Measurements from ENCODE around the gene ADCY2. TPM values are rescaled to one million over a fixed set of nuclear protein-coding genes. Genes with fewer than 3 reads are reported as not detected.

ADCY2 gene
- total RNA-seq, 1 experiment from 2014 or later = 31.3 TPM

DNA sequence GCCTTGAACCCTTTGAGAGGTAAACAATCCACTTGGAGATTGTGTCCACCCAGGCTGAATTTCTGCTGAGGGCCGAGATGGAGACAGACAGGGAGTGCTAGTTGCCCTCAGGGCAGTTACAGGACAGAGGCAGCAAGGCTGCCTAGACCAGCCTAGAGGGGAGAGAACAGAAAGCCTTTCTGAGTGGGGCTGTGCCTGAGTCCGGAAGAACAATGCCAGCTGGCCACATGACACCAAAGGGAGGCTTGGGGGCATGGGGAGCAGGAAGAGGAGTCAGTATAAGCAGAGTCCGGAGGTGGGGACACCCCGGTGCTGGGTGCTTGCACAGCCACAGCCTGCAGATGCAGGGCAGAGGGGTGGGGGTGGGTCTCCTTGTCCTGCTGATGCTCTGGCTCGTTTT lies 309.3 kb downstream of the ADCY2 start:
- DNase-seq = peak; percentile 42
- Histone ChIP-seq H2BK120ac (ENCODE audit: low read depth, low read length, poor library complexity, severe bottlenecking) (no peak overlapping the region), H3T11ph (ENCODE audit: low read length) (no peak overlapping the region)

More for the DNA sequence above, 309.3 kb downstream of the ADCY2 start:
- H2AFZ ChIP-seq (ENCODE audit: low read length) = no peak overlapping the region
- no peak overlapping the region for H3K56ac ChIP-seq (ENCODE audit: insufficient read length, low read depth, low read length)
- no peak overlapping the region for H3K9ac ChIP-seq (ENCODE audit: extremely low read depth, insufficient read length, low read length)
- no peaks in the 10 kb centered on the region for H3K23me2 ChIP-seq (ENCODE audit: insufficient read length, low read depth, low read length, poor library complexity, severe bottlenecking)
- Mint-ChIP-seq H3K4me1 (peaks cover 8 to 11% of the 10 kb centered on the region in 2 experiments), H3K27ac (peak overlapping the region; percentile 60 to 80 (median 63); a peak in 5 of 7 replicates), H3K27me3 (ENCODE audit: low read depth) (no peaks in the 10 kb centered on the region), H3K36me3 (ENCODE audit: insufficient read depth in 1 of 3, low read depth in 3 of 3) (peaks cover 9 to 22% (median 20%) of the 10 kb centered on the region in 3 experiments; a peak in 6 of 7 replicates), H3K4me3 (no peak overlapping the region), H3K9me3 (peaks cover 4 to 10% of the 10 kb centered on the region in 2 experiments; a peak in 3 of 5 replicates)
- H2AK5ac ChIP-seq (ENCODE audit: insufficient read length, low read length) = no peak overlapping the region
- H3K27ac ChIP-seq (ENCODE audit: insufficient read length, low read depth, low read length) = no peak overlapping the region
- TF ChIP-seq, protein P1, sequence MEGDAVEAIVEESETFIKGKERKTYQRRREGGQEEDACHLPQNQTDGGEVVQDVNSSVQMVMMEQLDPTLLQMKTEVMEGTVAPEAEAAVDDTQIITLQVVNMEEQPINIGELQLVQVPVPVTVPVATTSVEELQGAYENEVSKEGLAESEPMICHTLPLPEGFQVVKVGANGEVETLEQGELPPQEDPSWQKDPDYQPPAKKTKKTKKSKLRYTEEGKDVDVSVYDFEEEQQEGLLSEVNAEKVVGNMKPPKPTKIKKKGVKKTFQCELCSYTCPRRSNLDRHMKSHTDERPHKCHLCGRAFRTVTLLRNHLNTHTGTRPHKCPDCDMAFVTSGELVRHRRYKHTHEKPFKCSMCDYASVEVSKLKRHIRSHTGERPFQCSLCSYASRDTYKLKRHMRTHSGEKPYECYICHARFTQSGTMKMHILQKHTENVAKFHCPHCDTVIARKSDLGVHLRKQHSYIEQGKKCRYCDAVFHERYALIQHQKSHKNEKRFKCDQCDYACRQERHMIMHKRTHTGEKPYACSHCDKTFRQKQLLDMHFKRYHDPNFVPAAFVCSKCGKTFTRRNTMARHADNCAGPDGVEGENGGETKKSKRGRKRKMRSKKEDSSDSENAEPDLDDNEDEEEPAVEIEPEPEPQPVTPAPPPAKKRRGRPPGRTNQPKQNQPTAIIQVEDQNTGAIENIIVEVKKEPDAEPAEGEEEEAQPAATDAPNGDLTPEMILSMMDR (conservative IDR thresholded peaks at IDR 0.05) = no peak
- no peak overlapping the region for H4K5ac ChIP-seq (ENCODE audit: insufficient read length, low read depth, low read length)
- no peaks in the 10 kb centered on the region; the same call in 1 of the 2 replicates for H3K4me1 ChIP-seq (ENCODE audit: insufficient read depth, low read length)
- H3K14ac ChIP-seq (ENCODE audit: insufficient read depth, low read length) = peak overlapping the region; percentile 24; the same call in 1 of the 2 replicates
- H3K18ac ChIP-seq (ENCODE audit: insufficient read length, low read depth, low read length) = no peak overlapping the region
- H4K8ac ChIP-seq (replicated peaks; ENCODE audit: insufficient read length, low read depth, low read length) = no peak overlapping the region
- no peaks in the 10 kb centered on the region for H4K20me1 ChIP-seq (ENCODE audit: control insufficient read depth, insufficient read depth, insufficient read length)
- H3K27me3 ChIP-seq (ENCODE audit: insufficient read depth, low read length) = no peaks in the 10 kb centered on the region
- H2BK15ac ChIP-seq (ENCODE audit: low read depth, low read length) = no peak overlapping the region
- no peak overlapping the region for H3K4me2 ChIP-seq (ENCODE audit: insufficient read depth, insufficient read length, low read length)
- no peak overlapping the region for H4K91ac ChIP-seq (ENCODE audit: insufficient read length, low read depth, low read length)
- H2BK20ac ChIP-seq (ENCODE audit: low read depth, low read length, poor library complexity, severe bottlenecking) = no peak overlapping the region
- H3K79me1 ChIP-seq (ENCODE audit: insufficient read depth, low read depth, low read length, poor library complexity, severe bottlenecking) = no peaks in the 10 kb centered on the region
- H3K9me3 ChIP-seq (ENCODE audit: control insufficient read depth, low read depth, low read length) = no peaks in the 10 kb centered on the region
- no CpG with 5 or more reads among the region's 5 CpGs for WGBS (ENCODE audit: extremely low coverage, insufficient read length, low lambda C conversion rate)
- no peak overlapping the region for H3K23ac ChIP-seq (ENCODE audit: insufficient read length, low read depth, low read length)
- H3K79me2 ChIP-seq (ENCODE audit: insufficient read depth, low read length) = no peaks in the 10 kb centered on the region
- H2BK12ac ChIP-seq (ENCODE audit: insufficient read length, low read depth, low read length) = no peak overlapping the region
- H2BK5ac ChIP-seq (ENCODE audit: insufficient read length, low read length) = no peak overlapping the region
- H3K4ac ChIP-seq (ENCODE audit: low read depth, low read length) = no peak overlapping the region

All from H9 (cell line).